DMS114 treated with DMSO at 0.1 percent for 48 hours (cell line): ENCODE measurements around the gene SLC4A2.

Experiments used
- DNase-seq: peaks from one replicate; lab custom pipeline; 2025; ENCODE audit not compliant: unreplicated experiment; lab: John Stamatoyannopoulos, UW

The SLC4A2 gene

GRCh38 chr7:151062399-151063211 lies 3.2 kb downstream of the SLC4A2 start:
- DNase-seq = no peak

GRCh38 chr7:151063212-151063561 lies 3.8 kb downstream of the SLC4A2 start:
- DNase-seq = no peak

GRCh38 chr7:151064454-151064853 lies 5.1 kb downstream of the SLC4A2 start:
- no peak for DNase-seq

- DNase-seq = no peak
Measured at GRCh38 chr7:151064993-151065392, 5.6 kb downstream of the SLC4A2 start.

- no peak for DNase-seq
Measured at GRCh38 chr7:151065516-151065915, 6.1 kb downstream of the SLC4A2 start.

- DNase-seq = no peak
Measured at GRCh38 chr7:151066273-151066974, 7.0 kb downstream of the SLC4A2 start.

- DNase-seq = no peak
Measured at GRCh38 chr7:151068069-151068773, 8.8 kb downstream of the SLC4A2 start.

GRCh38 chr7:151069841-151070573 lies 10.6 kb downstream of the SLC4A2 start:
- DNase-seq = no peak

- DNase-seq = no peak
Measured at GRCh38 chr7:151070574-151070960, 11.2 kb downstream of the SLC4A2 start.

- no peak for DNase-seq
Measured at GRCh38 chr7:151071032-151071866, 11.9 kb downstream of the SLC4A2 start.

GRCh38 chr7:151073990-151074389 lies 14.6 kb downstream of the SLC4A2 start:
- no peak for DNase-seq

GRCh38 chr7:151074817-151075661 lies 15.7 kb downstream of the SLC4A2 start:
- no peak for DNase-seq

- no peak for DNase-seq
Measured at GRCh38 chr7:151075662-151075971, 16.2 kb downstream of the SLC4A2 start.

GRCh38 chr7:151075978-151076426 lies 16.6 kb downstream of the SLC4A2 start:
- DNase-seq = no peak

- DNase-seq = no peak
Measured at GRCh38 chr7:151076863-151077704, 17.7 kb downstream of the SLC4A2 start.

GRCh38 chr7:151077705-151078232 lies 18.4 kb downstream of the SLC4A2 start:
- DNase-seq = no peak

- no peak for DNase-seq
Measured at GRCh38 chr7:151078233-151079040, 19.0 kb downstream of the SLC4A2 start.
